HEK293 (cell line): Measurements from ENCODE around the gene FRMD4B.

ENCODE experiments used
- CTCF ChIA-PET: fragments of 350-600 bp; formaldehyde crosslinking; extraction: SDS; loops from one replicate; lab custom pipeline; 2021; ENCODE audit warnings: antibody characterized with exemption; lab: Yijun Ruan, JAX
- POLR2A ChIA-PET: fragments of 300-600 bp; formaldehyde crosslinking; extraction: SDS; loops from one replicate; lab custom pipeline; 2020; ENCODE audit warnings: antibody characterized with exemption, inconsistent platforms; lab: Yijun Ruan, JAX
- H3K27ac ChIP-seq: fragments of 200-500 bp; sonication (Bioruptor generic); 2 replicates; pipeline ENCODE4 v1.5.1; 2014; ENCODE audit warnings: low read depth, low read length, control low read depth, inconsistent platforms; ENCODE audit errors: extremely low read depth
- H3K36me3 ChIP-seq, 2 experiments: fragments of 200-500 bp in 1 of 2; sonication (Bioruptor generic) in 1 of 2; 1 replicate in 1 of 2; 2 replicates in 1 of 2; pipeline ENCODE4 v1.5.1; 2014 to 2017; ENCODE audit warnings: inconsistent platforms in 2 of 2, low read length in 2 of 2; ENCODE audit not compliant: control insufficient read depth in 2 of 2, insufficient read depth in 1 of 2
- H3K4me1 ChIP-seq: fragments of 200-500 bp; sonication (Bioruptor generic); 2 replicates; pipeline ENCODE4 v1.5.1; 2014; ENCODE audit warnings: mild to moderate bottlenecking, low read length, inconsistent platforms; ENCODE audit not compliant: control insufficient read depth, insufficient read depth
- H3K4me3 ChIP-seq: 2 replicates; pipeline ENCODE4 v1.5.1; 2011; ENCODE audit warnings: low read depth, mild to moderate bottlenecking, control low read depth, low read length, moderate library complexity
- H3K9me3 ChIP-seq: fragments of 200-500 bp; sonication (Bioruptor generic); 2 replicates; pipeline ENCODE4 v1.5.1; 2014; ENCODE audit warnings: low read depth, low read length, inconsistent platforms; ENCODE audit not compliant: control insufficient read depth, insufficient read depth
- BCL11B ChIP-seq: fragments of 450-650 bp; formaldehyde crosslinking; IDR thresholded peaks from 2 replicates; pipeline ENCODE4 v1.5.1; 2016; ENCODE audit warnings: low read depth, missing biosample characterization, missing genetic modification characterization
- OSR2 ChIP-seq: fragments of 450-650 bp; formaldehyde crosslinking; IDR thresholded peaks from 2 replicates; pipeline ENCODE4 v1.5.1; 2016; ENCODE audit warnings: missing biosample characterization, missing genetic modification characterization
- PRDM2 ChIP-seq: fragments of 450-650 bp; formaldehyde crosslinking; IDR thresholded peaks from 2 replicates; pipeline ENCODE4 v1.5.1; 2016; ENCODE audit warnings: missing biosample characterization, missing genetic modification characterization, borderline replicate concordance
- SCRT2 ChIP-seq: fragments of 450-650 bp; formaldehyde crosslinking; IDR thresholded peaks from 2 replicates; pipeline ENCODE4 v1.5.1; 2016; ENCODE audit warnings: missing biosample characterization, missing genetic modification characterization
- ZBTB6 ChIP-seq: fragments of 450-650 bp; formaldehyde crosslinking; IDR thresholded peaks from 2 replicates; pipeline ENCODE4 v1.5.1; 2017; ENCODE audit warnings: missing biosample characterization, missing genetic modification characterization
- ZFP41 ChIP-seq: fragments of 450-650 bp; formaldehyde crosslinking; IDR thresholded peaks from 2 replicates; pipeline ENCODE4 v1.5.1; 2016; ENCODE audit warnings: missing biosample characterization, missing genetic modification characterization, borderline replicate concordance
- ZNF121 ChIP-seq: fragments of 450-650 bp; formaldehyde crosslinking; IDR thresholded peaks from 2 replicates; pipeline ENCODE4 v1.5.1; 2016; ENCODE audit warnings: missing biosample characterization, missing genetic modification characterization
- ZNF132 ChIP-seq: fragments of 450-650 bp; formaldehyde crosslinking; IDR thresholded peaks from 2 replicates; pipeline ENCODE4 v1.5.1; 2017; ENCODE audit warnings: missing biosample characterization, missing genetic modification characterization, borderline replicate concordance
- ZNF148 ChIP-seq: fragments of 450-650 bp; formaldehyde crosslinking; IDR thresholded peaks from 2 replicates; pipeline ENCODE4 v1.5.0; 2017; ENCODE audit warnings: missing biosample characterization, missing genetic modification characterization, borderline replicate concordance
- ZNF202 ChIP-seq: fragments of 450-650 bp; formaldehyde crosslinking; IDR thresholded peaks from 2 replicates; pipeline ENCODE4 v1.5.1; 2016; ENCODE audit warnings: missing biosample characterization, missing genetic modification characterization, borderline replicate concordance
- ZNF223 ChIP-seq: fragments of 450-650 bp; formaldehyde crosslinking; IDR thresholded peaks from 2 replicates; pipeline ENCODE4 v1.5.1; 2016; ENCODE audit warnings: missing biosample characterization, missing genetic modification characterization
- ZNF548 ChIP-seq: fragments of 450-650 bp; formaldehyde crosslinking; IDR thresholded peaks from 2 replicates; pipeline ENCODE4 v1.5.1; 2016; ENCODE audit warnings: missing biosample characterization, missing genetic modification characterization
- ZNF600 ChIP-seq: fragments of 450-650 bp; formaldehyde crosslinking; IDR thresholded peaks from 2 replicates; pipeline ENCODE4 v1.5.1; 2016; ENCODE audit warnings: missing biosample characterization, missing genetic modification characterization
- ZNF660 ChIP-seq: fragments of 450-650 bp; IDR thresholded peaks from 2 replicates; pipeline ENCODE4 v1.5.1; 2018; ENCODE audit warnings: missing biosample characterization, mild to moderate bottlenecking, missing genetic modification characterization
- ZNF701 ChIP-seq: fragments of 450-650 bp; formaldehyde crosslinking; IDR thresholded peaks from 2 replicates; pipeline ENCODE4 v1.5.1; 2016; ENCODE audit warnings: missing biosample characterization, missing genetic modification characterization

The FRMD4B gene

GRCh38 chr3:69359339-69359893, 26.5 kb downstream of the FRMD4B start (continued):
- TF ChIP-seq ZNF148 (no peak), ZNF600 (tag by site-specific recombination) (no peak), ZNF660 (tag by site-specific recombination) (no peak)
- TF ChIP-seq, all 188 proteins: peak for 0

- H3K4me1 ChIP-seq: no peaks in the 10 kb centered on the region
- H3K4me3 ChIP-seq: no peak overlapping the region
- ChIA-PET CTCF (interaction anchor here (0.6 kb wide), 1 partner anchor 268 kb away, joined by 3 read pairs; no protein-coding TSS in a partner anchor), POLR2A (no interaction called here)
- H3K9me3 ChIP-seq: no peaks in the 10 kb centered on the region
- no peak overlapping the region for H3K27ac ChIP-seq
- TF ChIP-seq PRDM2 (tag by site-specific recombination): no peak
- no peak for TF ChIP-seq ZNF548 (tag by site-specific recombination)
- TF ChIP-seq ZFP41 (tag by site-specific recombination): no peak
- no peak for TF ChIP-seq ZNF132 (tag by site-specific recombination)
- no peak for TF ChIP-seq ZBTB6
- H3K36me3 ChIP-seq: no peaks in the 10 kb centered on the region
Measured at GRCh38 chr3:69357196-69357595, 28.7 kb downstream of the FRMD4B start.

GRCh38 chr3:69354948-69355347, 30.9 kb downstream of the FRMD4B start:
- no peak overlapping the region for H3K27ac ChIP-seq
- POLR2A ChIA-PET: no interaction called here
- CTCF ChIA-PET: no interaction called here

More at GRCh38 chr3:69354948-69355347, 30.9 kb downstream of the FRMD4B start:
- Histone ChIP-seq H3K4me3 (no peak overlapping the region), H3K9me3 (no peaks in the 10 kb centered on the region), H3K4me1 (no peaks in the 10 kb centered on the region), H3K36me3 (no peaks in the 10 kb centered on the region)
- TF ChIP-seq ZNF121 (tag by site-specific recombination) (no peak), ZNF202 (tag by site-specific recombination) (no peak), SCRT2 (tag by site-specific recombination) (no peak), ZNF223 (no peak), BCL11B (tag by site-specific recombination) (no peak), ZNF701 (tag by site-specific recombination) (no peak), OSR2 (tag by site-specific recombination) (no peak), ZBTB6 (no peak)
